H1 (cell line): ENCODE results near the gene GTF2F1. TPM values are rescaled to one million over a fixed set of nuclear protein-coding genes. Genes with fewer than 3 reads are reported as not detected.

Experiments
- TAF7 ChIP-seq: optimal IDR thresholded peaks from 2 replicates; pipeline ENCODE3; 2011; ENCODE audit warnings: low read depth, mild to moderate bottlenecking, inconsistent platforms, low read length, moderate library complexity, borderline replicate concordance
- polyA plus RNA-seq, 7 experiments: library from polyadenylated mRNA; depleted of rRNA in 3 of 7; stranded (reverse) in 5 of 7; unstranded in 2 of 7; fragments of >200 nt in 5 of 7; fragments of 200-250 nt in 2 of 7; gene quantifications; 1 replicate in 5 of 7; 2 replicates in 1 of 7; 4 replicates in 1 of 7; pipeline versions ENCODE4 v1.2.1 to v1.2.3, GENCODE V29; 2011 to 2013; ENCODE audit warnings: missing spikeins in 2 of 7, mixed read lengths in 2 of 7
- total RNA-seq: library from RNA; stranded (reverse); fragmentation: NEBNext Ultra II Directional; extraction: Animal tissue kit (Norgen Biotek cat#: 25700); gene quantifications from 2 replicates; pipeline ENCODE4 v1.2.1, GENCODE V29; 2021

GTF2F1 gene
- total and polyA plus RNA-seq, 2 of the 8 experiments (the other 6 are each of a cell fraction or from before 2014, with no cell fraction given) = 29.3 to 56.3 TPM

- no peak for TF ChIP-seq TAF7
Measured at GRCh38 chr19:6375411-6376010, 17.5 kb downstream of the GTF2F1 start, which contains the start of gene PSPN (continued).
